Posterior vena cava (tissue), 2 donors: Measurements from ENCODE around the gene CCNF. TPM values are rescaled to one million over a fixed set of nuclear protein-coding genes. Genes with fewer than 3 reads are reported as not detected.
A peak's percentile ranks its signal among the peaks of the same experiment; 100 is the strongest.
"Not testable (repeated sequence)": the region's sequence is repeated elsewhere in the genome, so short reads cannot be mapped to it uniquely, and the experiment has no call there.

ENCODE experiments used
- DNase-seq: peaks from one replicate; pipeline ENCODE4 v3.0.0-alpha.2; 2020; ENCODE audit warnings: low spot score
- intact Hi-C, 2 donors: fragments of 100-400 bp; cut with DNase I; formaldehyde crosslinking; loops; one replicate each; pipeline versions ENCODE4 v1.14.1 to v1.14.2; 2022 to 2023
- total RNA-seq, 2 donors: library from RNA; stranded (reverse); fragmentation: NEBNext Ultra II Directional; extraction: Animal tissue kit (Norgen Biotek cat#: 25700); gene quantifications; one replicate each; pipeline ENCODE4 v1.2.1, GENCODE V29; 2021
- donor health status: DM: yes; HTN: yes; CAD: no.
- donor health status: DM: yes; HTN: yes; CAD: no.

CCNF gene
- total RNA-seq, 2 donors from 2014 or later = 0.81 to 1.3 TPM

DNA sequence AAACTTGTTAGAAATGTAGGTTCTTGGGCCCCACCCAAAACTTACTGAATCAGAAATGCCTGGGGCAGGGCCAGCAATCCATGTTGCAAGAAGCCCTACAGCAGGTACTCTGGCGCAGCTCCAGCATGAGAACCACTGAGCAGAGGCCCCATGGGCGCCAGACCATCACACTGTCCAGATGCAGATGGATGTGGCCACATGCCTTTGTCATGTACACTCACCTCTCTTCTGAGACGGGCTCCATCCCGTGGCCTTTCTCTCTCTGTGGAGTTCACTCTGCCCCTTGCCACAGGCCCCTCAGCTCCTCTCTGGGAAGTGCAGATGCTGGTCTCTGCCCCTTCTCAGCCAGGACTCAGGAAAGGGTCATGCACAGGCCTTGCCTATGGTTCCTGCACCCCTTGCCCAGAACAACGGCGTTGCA, 2.3 kb upstream of the CCNF start:
- intact Hi-C loops = no loop called here
- no peak for DNase-seq

DNA sequence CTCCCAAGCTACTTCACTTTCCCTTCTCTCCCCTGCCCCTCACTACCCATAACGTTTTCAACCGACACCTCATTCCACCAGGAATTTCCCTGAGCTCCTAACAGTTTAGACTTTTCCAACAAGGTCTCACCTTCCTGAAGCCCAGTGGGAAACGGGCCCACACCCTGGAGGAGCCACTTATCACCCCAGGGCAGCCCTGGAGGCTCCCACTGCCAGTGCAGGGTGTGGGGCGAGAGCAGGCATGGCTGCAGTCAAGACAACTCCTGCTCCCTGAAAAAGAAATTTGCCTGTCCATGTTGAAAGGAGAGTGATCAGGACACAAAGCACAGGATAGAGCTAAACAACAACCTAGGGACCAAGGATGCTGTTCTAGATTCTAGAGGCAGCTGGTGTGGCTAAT, 1.7 kb upstream of the CCNF start:
- DNase-seq = no peak
- intact Hi-C loops = no loop called here

DNA sequence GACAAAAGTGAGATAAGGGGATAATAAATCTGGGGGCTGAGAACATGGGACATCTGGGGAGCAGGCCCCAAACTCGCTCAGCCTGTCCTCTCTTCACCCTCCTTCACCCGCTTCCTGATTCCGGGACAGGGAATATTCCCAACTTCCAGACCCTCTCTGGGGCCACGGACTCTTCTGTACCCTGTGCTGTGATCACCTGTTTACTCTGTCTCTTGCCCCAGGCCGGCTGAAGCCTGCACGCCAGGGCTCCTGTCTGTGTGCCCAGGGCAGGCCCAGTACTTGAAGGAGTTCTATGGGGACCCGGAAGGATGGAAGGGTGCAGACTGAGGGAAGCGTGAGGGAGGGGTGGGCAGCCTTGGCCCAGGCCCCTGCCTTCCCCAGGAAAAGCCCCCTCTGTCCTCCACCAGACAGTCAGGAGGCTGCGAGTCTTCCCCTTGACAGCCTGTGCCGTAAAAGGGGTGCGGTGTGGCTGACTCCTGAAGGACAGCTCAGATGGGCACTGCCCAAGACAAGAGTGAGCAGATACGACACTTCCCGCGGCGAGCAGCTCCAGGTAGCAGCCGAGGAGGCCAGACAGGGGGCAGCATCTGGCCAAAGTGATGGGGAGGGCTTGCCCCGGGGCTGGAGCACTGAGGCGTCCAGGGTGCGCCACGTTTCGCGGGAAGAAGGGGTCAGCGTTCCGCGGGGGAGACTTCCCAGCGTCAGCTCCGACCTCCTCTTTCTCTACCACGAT, 1.0 kb upstream of the CCNF start:
- peak; percentile 58 for DNase-seq
- intact Hi-C loops = no loop called here

DNA sequence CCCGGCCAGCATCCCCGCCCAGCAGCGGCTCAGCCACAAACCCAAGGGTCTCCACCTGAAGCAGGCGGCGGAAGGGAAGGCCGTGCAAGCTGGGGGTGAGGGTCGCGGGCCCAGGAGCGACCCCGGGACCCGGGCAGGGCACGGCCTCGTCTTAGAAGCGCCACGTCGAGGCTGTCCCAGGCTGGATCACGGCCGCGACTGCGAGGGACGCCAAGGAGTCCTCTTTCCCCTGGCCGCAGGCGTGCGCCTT, 538 bp upstream of the CCNF start:
- no peak for DNase-seq
- intact Hi-C loops = no loop called here

DNA sequence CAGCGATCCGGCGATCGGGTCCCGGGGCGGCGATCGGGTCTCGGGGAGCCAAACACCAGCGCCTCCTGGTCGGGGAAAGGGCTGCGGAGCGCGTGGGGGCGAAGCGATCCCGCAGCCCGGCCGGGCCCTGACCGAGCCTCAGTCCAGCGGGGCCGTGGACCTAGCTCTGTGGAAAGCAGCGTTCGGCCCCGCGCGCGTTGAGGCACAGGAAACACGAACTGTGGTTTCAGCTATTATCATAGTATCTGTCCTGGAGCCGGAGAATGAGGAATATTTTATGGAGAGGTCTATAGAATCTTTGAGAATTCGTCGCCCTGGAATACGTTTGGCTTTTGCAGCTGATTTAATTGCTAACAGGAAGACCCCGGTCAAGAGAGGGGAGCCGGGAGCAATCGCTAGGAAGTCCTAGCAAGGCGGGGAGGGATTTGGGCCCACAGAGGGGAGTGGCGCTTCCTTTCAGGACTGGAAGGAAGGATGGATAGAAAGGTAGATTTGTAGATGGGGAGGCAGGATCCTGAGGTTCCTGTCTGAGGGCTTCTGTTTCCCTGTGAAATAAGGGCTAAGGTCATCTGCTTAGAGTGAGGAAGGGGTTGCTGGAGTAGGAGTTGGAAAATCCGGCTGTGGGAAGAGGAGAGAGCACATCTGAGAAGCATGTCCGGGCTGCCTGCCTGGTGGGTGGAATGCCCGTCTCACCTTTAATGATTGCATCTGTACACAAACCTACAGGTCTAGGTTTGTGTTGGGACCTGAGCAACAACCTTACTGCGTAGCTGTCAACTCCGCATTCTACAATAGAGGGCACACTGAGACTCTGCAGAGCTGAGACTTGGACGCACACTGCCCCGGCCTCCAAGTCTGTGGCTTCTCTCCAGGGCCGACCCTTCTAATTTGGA, 770 bp downstream of the CCNF start:
- intact Hi-C loops = loop anchor here in 1 of 2 donors (10.0 kb wide), 1 partner anchor 65 kb away; no protein-coding TSS in a partner anchor

DNA sequence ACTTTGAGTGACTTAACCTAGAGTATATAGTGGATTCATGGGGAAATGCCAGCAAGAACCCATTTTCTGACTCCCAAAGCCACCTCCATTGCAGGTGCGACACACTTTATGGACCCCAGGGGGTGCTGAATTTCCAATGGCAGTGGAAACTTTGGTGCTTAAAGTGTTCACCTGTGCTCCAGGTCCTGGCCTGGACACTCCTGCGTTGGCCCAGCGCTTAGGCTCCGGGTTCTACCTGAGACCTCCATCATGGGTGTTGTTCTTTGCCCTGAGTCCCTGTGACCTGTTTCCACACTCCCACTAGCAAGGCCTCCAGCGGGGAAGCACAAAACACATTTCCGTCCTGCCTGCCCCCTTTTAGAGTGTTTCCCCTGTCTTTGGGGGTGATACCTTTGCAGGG, 3.0 kb downstream of the CCNF start:
- intact Hi-C loops = loop anchor here in 1 of 2 donors (10.0 kb wide), 1 partner anchor 63 kb away; no protein-coding TSS in a partner anchor
- DNase-seq = peak; percentile 62

More for the DNA sequence above, 770 bp downstream of the CCNF start:
- peak; percentile 80 for DNase-seq

DNA sequence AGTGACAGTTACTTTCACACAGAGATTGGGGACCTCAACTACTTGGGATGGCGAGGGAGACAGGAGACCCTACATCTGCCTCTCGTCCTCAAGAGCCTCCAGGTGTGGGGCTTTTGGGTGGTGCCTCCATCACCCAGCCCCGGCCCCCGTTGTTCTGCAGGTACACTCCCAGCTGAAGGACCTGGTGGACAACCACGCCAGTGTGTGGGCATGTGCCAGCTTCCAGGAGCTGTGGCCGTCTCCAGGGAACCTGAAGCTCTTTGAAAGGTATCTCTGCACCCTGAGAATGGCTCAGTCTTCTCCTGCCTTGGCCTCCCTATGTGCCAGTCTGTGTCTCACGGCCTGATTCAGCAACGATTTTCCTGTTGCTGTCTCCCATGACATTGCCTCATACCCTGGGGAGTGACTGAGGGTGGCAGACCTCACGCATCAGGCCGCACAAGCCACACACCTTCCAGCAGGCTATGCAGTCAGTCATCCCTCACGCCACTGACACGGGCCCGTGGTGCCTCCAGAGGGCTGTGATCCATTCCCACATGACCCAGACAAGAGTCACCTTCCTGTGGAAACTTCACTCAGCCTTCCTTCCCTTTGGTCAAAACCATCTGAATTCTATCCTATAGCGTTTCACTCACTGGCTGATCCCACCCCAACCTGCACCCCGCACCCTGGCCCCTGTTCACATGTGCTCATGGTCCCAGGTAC, 3.7 kb downstream of the CCNF start:
- DNase-seq = peak; percentile 72
- intact Hi-C loops = loop anchor here in 1 of 2 donors (10.0 kb wide), 1 partner anchor 62 kb away; no protein-coding TSS in a partner anchor

DNA sequence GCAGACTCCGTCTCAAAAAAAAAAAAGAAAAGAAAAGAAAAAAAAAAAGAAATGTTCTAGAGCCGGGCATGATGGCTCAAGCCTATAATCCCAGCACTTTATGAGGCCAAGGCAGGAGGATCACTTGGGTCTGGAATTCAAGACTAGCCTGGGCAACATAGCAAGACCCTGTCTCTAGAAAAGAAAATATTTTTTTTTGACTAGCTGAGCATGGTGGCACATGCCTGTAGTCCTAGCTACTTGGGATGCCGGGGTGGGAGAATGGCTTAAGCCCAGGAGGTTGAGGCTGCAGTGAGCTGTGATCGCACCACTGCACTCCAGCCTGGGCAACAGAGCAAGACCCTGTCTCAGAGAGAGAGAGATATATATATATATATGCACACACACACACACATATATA, 6.0 kb downstream of the CCNF start:
- intact Hi-C loops = loop anchor here in 1 of 2 donors (10.0 kb wide), 1 partner anchor 60 kb away; no protein-coding TSS in a partner anchor

DNA sequence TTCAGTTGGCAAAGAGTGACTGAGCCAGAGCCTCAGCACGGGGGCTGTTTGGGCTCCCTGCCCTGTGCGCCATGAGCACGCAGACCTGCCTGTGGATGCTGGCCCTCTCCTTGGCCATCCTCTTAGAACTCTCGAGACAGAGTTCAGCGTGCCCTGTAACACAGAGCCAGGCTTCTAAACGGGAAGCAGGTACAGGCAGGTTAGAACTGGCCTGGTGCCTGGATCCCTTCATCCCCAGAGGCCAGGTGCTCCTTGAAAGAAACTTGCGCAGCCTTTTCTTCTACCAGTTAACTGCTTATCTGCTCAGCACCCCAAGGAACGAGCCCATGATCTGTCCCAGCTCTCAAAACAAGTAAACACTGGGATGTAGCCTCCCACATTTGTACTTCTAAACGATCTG, 6.9 kb downstream of the CCNF start:
- DNase-seq = peak; percentile 32
- intact Hi-C loops = loop anchor here in 1 of 2 donors (1.0 to 10.0 kb wide), 2 partner anchors 26 to 59 kb away; no protein-coding TSS in a partner anchor

More for the DNA sequence above, 6.0 kb downstream of the CCNF start:
- not testable (repeated sequence) for DNase-seq

DNA sequence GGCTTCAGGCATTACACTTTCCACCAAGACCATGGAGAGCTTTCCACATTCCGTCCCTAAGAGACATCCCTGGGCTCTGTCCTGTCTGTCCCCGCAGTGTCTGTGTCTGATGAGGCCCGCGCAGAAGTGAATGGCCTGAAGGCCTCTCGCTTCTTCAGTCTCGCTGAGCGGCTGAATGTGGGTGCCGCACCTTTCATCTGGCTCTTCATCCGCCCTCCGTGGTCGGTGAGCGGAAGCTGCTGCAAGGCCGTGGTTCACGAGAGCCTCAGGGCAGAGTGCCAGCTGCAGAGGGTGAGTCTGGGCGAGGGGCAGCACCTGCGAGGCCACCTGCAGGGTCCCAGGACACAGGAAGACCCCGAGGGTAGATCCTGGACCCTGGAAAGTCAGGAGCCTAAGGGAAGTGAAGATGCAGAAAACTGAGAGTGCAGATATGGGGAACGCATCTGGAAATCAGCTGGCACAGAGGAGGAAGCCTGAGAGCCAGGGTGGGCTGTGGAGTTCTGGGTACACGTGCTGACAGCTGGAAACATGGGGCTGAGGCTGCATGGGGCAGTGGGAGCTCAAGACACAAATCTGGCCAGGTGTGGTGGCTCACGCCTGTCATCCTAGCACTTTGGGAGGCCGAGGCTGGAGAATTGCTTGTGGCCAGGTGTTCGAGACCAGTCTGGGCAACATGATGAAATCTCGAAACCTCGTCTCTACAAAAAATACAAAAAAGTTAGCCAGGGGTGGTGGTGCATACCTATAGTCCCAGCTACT, 8.0 kb downstream of the CCNF start:
- intact Hi-C loops = loop anchor here in 1 of 2 donors (10.0 kb wide), 1 partner anchor 58 kb away; no protein-coding TSS in a partner anchor
- DNase-seq = peak; percentile 76

DNA sequence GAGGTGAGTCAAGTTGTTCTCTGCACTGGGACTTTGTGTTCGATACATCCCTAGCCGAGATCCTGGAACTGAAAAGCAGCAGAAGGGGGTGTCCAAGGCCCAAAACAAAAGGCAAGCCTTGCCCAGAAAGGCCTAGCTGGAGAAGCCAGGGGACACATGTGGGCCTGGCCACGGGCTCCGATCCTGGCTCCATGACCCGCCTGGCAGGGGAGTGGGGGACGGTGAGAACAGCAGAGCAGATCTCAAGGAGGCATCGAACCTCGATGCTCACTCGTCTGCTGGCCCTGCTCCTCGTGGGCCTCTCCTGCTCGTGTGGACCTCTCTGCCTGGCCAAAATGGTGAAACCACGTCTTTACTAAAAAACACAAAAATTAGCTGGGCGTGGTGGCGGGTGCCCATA, 8.9 kb downstream of the CCNF start:
- intact Hi-C loops = loop anchor here in 1 of 2 donors (10.0 kb wide), 1 partner anchor 57 kb away; no protein-coding TSS in a partner anchor
- DNase-seq = no peak

DNA sequence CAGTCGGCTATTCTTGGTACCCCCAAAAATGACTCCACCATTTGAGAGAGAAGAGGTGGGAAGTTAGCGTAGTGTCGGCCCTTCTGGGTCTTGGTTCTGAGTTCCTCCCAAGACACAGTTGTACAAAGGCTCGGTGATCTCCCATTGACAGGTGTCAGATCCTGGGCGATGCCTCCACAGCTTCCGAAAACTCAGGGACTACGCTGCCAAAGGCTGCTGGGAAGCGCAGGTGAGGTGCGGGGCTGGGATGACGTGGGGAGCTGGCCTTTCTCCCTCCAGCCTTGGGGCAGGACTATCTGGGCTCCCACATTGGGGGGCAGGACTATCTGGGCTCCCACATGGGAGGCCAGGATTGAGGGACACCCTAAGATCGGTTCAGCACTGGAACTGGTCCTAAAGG, 10.4 kb downstream of the CCNF start:
- intact Hi-C loops = loop anchor here in 1 of 2 donors (10.0 kb wide), 1 partner anchor 55 kb away; no protein-coding TSS in a partner anchor
- no peak for DNase-seq

DNA sequence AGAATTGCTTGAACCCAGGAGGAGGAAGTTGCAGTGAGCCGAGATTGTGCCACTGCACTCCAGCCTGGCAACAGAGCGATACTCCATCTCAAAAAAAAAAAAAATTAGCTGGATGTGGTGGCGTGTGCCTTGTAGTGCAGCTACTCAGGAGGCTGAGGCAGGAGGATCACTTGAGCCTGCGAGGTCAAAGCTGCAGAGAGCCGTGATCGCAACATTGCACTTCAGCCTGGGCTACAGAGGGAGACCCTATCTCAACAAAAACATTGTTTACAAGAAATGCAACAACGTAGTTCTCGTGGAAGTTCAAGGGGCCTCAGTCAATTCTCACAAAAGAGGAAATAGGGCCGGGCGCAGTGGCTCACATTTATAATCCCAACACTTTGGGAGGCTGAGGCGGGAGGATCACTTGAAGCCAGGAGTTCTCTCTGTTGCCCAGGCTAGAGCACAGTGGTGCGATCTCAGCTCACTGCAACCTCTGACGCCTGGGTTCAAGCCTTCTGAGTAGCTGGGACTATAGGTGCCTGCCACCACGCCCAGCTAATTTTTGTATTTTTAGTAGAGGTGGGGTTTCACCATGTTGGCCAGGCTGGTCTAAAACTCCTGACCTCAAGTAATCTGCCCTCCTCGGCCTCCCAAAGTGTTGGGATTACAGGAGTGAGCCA, 12.0 kb downstream of the CCNF start:
- DNase-seq, intact Hi-C loops: not testable (repeated sequence)

DNA sequence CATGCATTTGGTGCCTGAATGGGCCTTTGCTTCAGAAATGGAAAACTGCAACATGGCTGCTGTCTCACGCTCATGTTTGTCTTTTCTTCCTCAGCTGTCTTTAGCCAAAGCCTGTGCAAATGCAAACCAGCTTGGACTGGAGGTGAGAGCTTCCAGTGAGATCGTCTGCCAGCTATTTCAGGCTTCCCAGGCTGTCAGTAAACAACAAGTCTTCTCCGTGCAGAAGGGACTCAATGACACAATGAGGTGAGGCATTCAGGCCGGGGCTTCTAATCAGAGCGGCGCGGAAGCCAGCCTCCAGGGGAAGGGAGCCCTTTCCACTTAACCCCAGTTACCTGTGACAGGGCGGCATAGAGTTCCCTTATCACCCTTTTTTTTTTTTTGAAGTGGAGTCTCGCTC, 14.3 kb downstream of the CCNF start:
- no peak for DNase-seq
- intact Hi-C loops = no loop called here

DNA sequence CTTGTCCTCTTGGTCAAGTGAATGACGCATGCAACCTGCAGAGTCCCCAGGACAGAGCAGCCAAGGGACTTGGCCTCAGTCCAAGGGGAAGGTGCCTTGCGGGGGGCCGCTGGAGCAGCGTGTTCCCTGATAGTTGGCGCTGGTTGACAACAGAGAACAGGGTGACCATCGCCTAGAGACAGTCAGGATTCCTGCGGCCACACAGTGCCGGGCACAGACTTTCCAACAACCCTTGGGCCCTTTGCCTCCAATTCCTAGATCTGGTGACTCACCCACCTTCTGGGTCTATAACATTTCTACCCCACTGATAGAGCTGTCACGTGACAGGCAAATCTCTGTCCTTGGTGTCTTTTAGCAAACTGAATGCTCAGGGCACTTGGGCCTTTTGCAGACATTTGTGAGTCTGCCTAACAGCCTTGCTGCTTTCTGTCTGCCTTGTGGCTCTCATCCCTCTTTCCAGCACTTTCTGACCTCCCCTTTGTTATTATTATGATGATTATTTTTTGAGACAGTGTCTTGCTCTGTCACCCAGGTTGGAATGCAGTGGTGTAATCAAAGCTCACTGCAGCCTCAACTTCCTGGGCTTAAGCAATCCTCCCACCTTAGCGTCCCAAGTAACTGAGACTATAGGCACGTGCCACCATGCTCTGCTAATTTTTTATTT, 18.8 kb downstream of the CCNF start:
- DNase-seq = no peak

DNA sequence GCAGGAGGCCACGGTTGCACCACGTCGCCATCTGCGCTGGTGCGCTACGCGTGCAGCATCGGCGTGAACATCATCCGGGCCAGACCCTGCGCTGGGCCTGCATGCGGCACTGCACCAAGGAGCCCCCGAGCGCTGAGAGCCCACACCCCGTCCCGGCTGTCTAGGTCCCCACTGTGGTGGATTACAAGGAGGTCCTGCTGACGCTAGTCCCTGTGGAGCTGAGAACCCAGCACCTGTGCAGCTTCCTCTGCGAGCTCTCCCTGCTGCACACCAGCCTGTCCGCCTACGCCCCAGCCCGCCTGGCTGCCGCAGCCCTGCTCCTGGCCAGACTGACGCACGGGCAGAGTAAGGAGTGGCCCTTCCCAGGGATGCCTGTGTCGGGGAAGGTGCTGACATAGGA, 19.9 kb downstream of the CCNF start:
- intact Hi-C loops = no loop called here
- no peak for DNase-seq

More for the DNA sequence above, 18.8 kb downstream of the CCNF start:
- intact Hi-C loops = no loop called here

DNA sequence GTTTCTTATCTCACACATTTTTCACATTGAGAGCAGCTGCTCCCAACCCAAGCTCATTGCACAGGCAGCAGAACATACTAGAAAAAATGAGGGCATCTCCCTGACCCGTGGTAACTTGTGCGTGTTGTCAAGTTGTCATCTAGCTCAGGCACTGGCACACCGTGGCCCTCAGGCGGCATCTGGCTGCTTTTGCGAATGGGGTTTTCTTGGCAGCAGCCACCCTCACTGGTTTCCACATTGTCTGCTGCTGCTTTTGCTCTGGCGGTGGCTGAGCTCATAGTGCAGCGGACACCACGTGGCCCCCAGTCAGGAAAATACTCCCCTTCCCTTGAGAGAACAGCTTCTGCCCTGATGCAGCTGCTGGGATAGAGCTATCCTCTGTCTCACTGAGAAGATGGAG, 21.3 kb downstream of the CCNF start:
- intact Hi-C loops = no loop called here
- no peak for DNase-seq

DNA sequence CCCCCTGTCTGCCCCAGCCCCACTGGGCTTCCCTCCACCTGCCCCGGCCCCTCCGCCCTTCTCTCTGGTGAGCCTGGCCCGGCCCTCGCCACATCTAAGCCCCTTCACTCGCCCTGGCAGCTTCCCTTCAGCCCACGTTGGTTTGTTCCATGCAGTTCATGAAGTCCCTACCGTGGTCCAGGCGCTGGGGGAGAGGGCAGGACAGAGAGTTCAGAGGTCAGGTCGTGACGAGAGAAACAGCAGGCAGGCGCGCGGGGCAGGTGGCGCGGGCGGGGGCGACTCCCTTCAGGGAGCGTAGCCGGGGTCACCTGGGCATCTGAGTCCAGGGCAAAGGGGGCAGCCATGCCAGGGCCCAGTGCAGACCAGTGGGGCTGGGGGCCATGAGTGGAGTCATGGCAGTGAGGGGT, 21.7 kb downstream of the CCNF start:
- DNase-seq = peak; percentile 76
- intact Hi-C loops = no loop called here
